ENCODE data around the gene CCDC172.

- TF ChIP-seq EP300 (IDR thresholded peaks at IDR 0.05) (no peak), CTCF (IDR thresholded peaks at IDR 0.05) (no peak), POLR2A (IDR thresholded peaks at IDR 0.05) (no peak)
Measured at GRCh38 chr10:116278846-116279245, 45.4 kb upstream of the CCDC172 start.

Data from ovary (tissue), 3 donors.